ENCODE data around the gene PMEPA1. TPM values are rescaled to one million over a fixed set of nuclear protein-coding genes. Genes with fewer than 3 reads are reported as not detected.
A peak's percentile ranks its signal among the peaks of the same experiment; 100 is the strongest.

PMEPA1 gene
- total and polyA plus RNA-seq, 7 donors = 3.6 to 23.3 (median 6.5) TPM

DNA sequence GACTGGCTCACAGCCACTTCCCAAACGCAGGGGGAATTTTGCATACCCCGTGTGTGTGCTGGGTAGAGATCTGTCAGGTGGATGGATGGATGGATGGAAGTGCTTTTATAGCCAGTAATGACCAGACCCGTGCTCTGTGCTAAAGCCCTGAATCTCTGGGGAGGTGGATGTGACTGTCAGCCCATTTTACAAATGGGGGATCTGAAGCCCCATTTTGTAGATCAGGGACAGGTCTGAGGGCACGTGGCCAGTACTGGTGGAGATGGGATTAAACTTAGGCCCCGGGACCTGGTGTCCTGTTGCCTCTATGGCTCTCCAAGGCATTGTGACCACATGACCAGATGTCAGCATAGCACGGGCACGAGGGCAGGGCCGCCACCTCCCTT, 51.4 kb downstream of the PMEPA1 start:
- Histone ChIP-seq H3K27ac (no peak overlapping the region), H3K4me3 (no peak overlapping the region), H3K4me1 (peaks cover 0 to 7% (median 2%) of the 10 kb centered on the region in 4 donors), H3K9me3 (no peaks in the 10 kb centered on the region), H3K36me3 (peaks cover 0 to 21% (median 4%) of the 10 kb centered on the region in 4 donors), H3K27me3 (no peaks in the 10 kb centered on the region)
- 73 to 81% methylated on average over 8 of the region's 8 CpGs for WGBS, 2 donors
- DNase-seq = no peak
- TF ChIP-seq POLR2A (IDR thresholded peaks at IDR 0.05) = no peak
- TF ChIP-seq, protein P1, sequence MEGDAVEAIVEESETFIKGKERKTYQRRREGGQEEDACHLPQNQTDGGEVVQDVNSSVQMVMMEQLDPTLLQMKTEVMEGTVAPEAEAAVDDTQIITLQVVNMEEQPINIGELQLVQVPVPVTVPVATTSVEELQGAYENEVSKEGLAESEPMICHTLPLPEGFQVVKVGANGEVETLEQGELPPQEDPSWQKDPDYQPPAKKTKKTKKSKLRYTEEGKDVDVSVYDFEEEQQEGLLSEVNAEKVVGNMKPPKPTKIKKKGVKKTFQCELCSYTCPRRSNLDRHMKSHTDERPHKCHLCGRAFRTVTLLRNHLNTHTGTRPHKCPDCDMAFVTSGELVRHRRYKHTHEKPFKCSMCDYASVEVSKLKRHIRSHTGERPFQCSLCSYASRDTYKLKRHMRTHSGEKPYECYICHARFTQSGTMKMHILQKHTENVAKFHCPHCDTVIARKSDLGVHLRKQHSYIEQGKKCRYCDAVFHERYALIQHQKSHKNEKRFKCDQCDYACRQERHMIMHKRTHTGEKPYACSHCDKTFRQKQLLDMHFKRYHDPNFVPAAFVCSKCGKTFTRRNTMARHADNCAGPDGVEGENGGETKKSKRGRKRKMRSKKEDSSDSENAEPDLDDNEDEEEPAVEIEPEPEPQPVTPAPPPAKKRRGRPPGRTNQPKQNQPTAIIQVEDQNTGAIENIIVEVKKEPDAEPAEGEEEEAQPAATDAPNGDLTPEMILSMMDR (IDR thresholded peaks at IDR 0.05) = no peak
- TF ChIP-seq EP300 (IDR thresholded peaks at IDR 0.05) = no peak
- TF ChIP-seq POLR2AphosphoS5 (IDR thresholded peaks at IDR 0.05) = no peak
- intact Hi-C loops (cut with DNase I) = no loop called here

DNA sequence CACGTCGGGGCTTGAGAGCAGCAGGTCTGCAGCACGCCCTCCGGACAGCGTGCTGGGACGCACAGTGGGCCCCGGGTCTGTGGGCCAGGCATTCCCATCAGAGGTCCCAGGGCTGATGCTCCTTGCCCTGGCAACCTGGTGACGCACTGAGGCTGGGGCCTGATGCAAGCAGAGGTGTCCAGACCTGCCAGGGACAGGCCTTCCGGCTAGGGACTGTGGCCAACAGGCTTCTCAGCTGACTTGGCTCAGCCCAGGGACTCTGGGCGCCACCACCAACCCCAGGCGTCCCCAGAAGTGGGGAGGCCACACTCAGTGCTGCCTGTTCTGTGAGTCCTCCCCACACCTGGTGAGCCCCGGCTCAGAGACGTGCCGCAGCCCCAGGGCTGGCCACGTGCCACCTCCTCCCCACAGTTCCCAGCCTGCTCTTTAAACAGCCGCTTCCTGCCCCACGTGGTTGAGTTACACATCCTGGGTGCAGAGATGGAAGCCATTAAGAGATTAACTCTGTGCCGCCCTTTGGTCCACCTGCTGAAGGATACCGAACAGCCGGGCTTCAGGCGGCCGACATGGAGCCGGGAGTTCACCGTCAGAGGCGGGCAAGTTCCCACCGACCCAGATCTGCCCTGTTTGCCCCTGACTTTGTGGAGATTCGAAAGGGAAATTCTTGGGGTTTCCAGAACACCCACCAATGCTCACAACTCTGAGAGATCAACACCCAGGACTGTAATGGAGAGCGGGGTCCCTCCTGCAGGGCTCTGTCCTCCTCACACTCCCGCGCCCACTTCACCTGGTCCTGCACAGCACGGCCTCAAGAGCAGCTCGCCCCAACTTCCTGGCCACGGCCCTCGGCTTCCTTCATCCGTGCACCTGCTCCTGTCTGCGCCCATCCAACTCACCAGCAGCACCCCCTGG, 52.0 kb downstream of the PMEPA1 start:
- peaks cover 0 to 7% (median 2%) of the 10 kb centered on the region in 4 donors for H3K4me1 ChIP-seq
- intact Hi-C loops (cut with DNase I) = no loop called here

GRCh38 chr20:57656821-57657534, 52.8 kb downstream of the PMEPA1 start:
- DNase-seq = peak; percentile 60
- Histone ChIP-seq H3K27ac (peak overlapping the region in 2 of 4 donors; percentile 20 to 26), H3K9me3 (no peaks in the 10 kb centered on the region), H3K27me3 (no peaks in the 10 kb centered on the region), H3K36me3 (peaks cover 0 to 32% (median 8%) of the 10 kb centered on the region in 4 donors), H3K4me1 (peaks cover 0 to 7% (median 2%) of the 10 kb centered on the region in 4 donors), H3K4me3 (no peak overlapping the region)
- intact Hi-C loops (cut with DNase I) = no loop called here
- TF ChIP-seq, protein P1 (IDR thresholded peaks at IDR 0.05) = no peak
- no peak for TF ChIP-seq EP300 (IDR thresholded peaks at IDR 0.05)
- WGBS, 2 donors = 94 to 95% methylated on average over 20 of the region's 20 CpGs

More for the DNA sequence above, 52.0 kb downstream of the PMEPA1 start:
- DNase-seq = peak; percentile 68
- Histone ChIP-seq H3K27me3 (no peaks in the 10 kb centered on the region), H3K36me3 (peaks cover 0 to 24% (median 4%) of the 10 kb centered on the region in 4 donors), H3K9me3 (no peaks in the 10 kb centered on the region), H3K27ac (peak overlapping the region in 2 of 4 donors; percentile 20 to 26), H3K4me3 (no peak overlapping the region)
- WGBS, 2 donors = 46 to 65% methylated on average over 36 of the region's 36 CpGs
- TF ChIP-seq, protein P1 (IDR thresholded peaks at IDR 0.05) = no peak
- TF ChIP-seq EP300 (IDR thresholded peaks at IDR 0.05) (no peak), POLR2A (IDR thresholded peaks at IDR 0.05) (no peak)

DNA sequence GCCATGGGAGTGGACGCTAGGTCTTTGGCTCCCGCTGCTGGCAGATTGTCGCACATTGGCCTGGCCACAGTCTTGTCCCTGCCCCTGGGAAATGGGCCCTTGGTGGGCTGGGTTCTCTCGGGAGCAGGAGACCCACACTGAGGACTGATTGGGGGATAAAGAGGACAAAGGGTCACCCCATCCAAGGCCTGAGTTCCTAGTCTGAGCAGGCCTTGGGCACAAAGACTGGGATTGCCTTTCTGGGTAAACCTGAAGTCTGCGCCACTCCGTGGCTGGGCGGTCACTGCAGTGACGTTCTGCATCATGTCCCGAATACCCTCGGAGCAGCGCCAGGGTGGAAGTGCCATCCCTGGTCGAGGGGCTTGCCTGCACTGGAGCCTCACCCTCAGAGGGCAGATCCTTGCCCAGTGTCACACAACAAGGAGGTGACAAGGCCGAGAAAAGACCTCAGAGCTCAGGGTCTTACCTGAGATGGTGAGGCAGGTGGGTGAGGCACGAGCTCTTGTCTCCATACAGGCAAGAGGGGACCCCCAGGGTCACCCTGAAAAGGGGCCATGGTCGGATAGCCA, 53.5 kb downstream of the PMEPA1 start:
- Histone ChIP-seq H3K27ac (no peak overlapping the region), H3K36me3 (peaks cover 0 to 36% (median 10%) of the 10 kb centered on the region in 4 donors), H3K27me3 (no peaks in the 10 kb centered on the region), H3K9me3 (no peaks in the 10 kb centered on the region), H3K4me3 (no peak overlapping the region), H3K4me1 (peaks cover 0 to 7% (median 2%) of the 10 kb centered on the region in 4 donors)
- peak; percentile 55 for DNase-seq
- no peak for TF ChIP-seq POLR2AphosphoS5 (IDR thresholded peaks at IDR 0.05)
- TF ChIP-seq, protein P1 (IDR thresholded peaks at IDR 0.05) = no peak
- no peak for TF ChIP-seq EP300 (IDR thresholded peaks at IDR 0.05)
- TF ChIP-seq POLR2A (IDR thresholded peaks at IDR 0.05) = no peak
- intact Hi-C loops (cut with DNase I) = no loop called here
- WGBS, 2 donors = 93% methylated on average over 15 of the region's 15 CpGs
